Chondrocyte (in vitro differentiated cells): Measurements from ENCODE around the gene IMMP2L. TPM values are rescaled to one million over a fixed set of nuclear protein-coding genes. Genes with fewer than 3 reads are reported as not detected.

Source experiments
- DNase-seq: peaks from one replicate; pipeline ENCODE4 v3.0.0; 2021; ENCODE audit warnings: mixed read lengths, low spot score
- H3K27ac Mint-ChIP-seq: one replicate; pipeline ENCODE4 v1.8.0; 2021; ENCODE audit warnings: mild to moderate bottlenecking, moderate library complexity, mixed read lengths; ENCODE audit not compliant: unreplicated experiment
- H3K27me3 Mint-ChIP-seq: 2 replicates; pipeline ENCODE4 v1.8.0; 2021; ENCODE audit warnings: low read depth, mixed read lengths
- H3K36me3 Mint-ChIP-seq: 2 replicates; pipeline ENCODE4 v1.8.0; 2021; ENCODE audit warnings: low read depth, mixed read lengths
- H3K4me1 Mint-ChIP-seq: 2 replicates; pipeline ENCODE4 v1.8.0; 2021; ENCODE audit warnings: low read depth, mild to moderate bottlenecking, mixed read lengths
- H3K4me3 Mint-ChIP-seq: one replicate; pipeline ENCODE4 v1.8.0; 2021; ENCODE audit warnings: mild to moderate bottlenecking, moderate library complexity, mixed read lengths; ENCODE audit not compliant: unreplicated experiment
- H3K9me3 Mint-ChIP-seq: 2 replicates; pipeline ENCODE4 v1.8.0; 2021; ENCODE audit warnings: low read depth, mixed read lengths
- CTCF ChIP-seq: fragments of 200-600 bp; sonication (generic); IDR thresholded peaks from 2 replicates; pipeline ENCODE4 v1.5.0; 2021; ENCODE audit warnings: antibody characterized with exemption, mild to moderate bottlenecking, moderate library complexity
- total RNA-seq: library from RNA; stranded (reverse); gene quantifications from 3 replicates; pipeline ENCODE4 v1.2.1, GENCODE V29; 2021

Gene IMMP2L
- total RNA-seq, 1 donor from 2014 or later = 6.1 TPM

GRCh38 chr7:110885474-110885873 lies 676.8 kb downstream of the IMMP2L start:
- no peak overlapping the region for H3K4me3 Mint-ChIP-seq
- no peak overlapping the region for H3K27ac Mint-ChIP-seq
- H3K27me3 Mint-ChIP-seq = no peaks in the 10 kb centered on the region
- DNase-seq = no peak
- TF ChIP-seq CTCF = no peak
- no peaks in the 10 kb centered on the region for H3K9me3 Mint-ChIP-seq
- no peaks in the 10 kb centered on the region for H3K4me1 Mint-ChIP-seq
- H3K36me3 Mint-ChIP-seq = no peaks in the 10 kb centered on the region

GRCh38 chr7:110881721-110882120 lies 680.6 kb downstream of the IMMP2L start:
- Mint-ChIP-seq H3K4me3 (no peak overlapping the region), H3K27ac (no peak overlapping the region), H3K36me3 (no peaks in the 10 kb centered on the region), H3K9me3 (no peaks in the 10 kb centered on the region), H3K4me1 (peaks cover 5% of the 10 kb centered on the region), H3K27me3 (no peaks in the 10 kb centered on the region)
- no peak for DNase-seq
- TF ChIP-seq CTCF = no peak

- no peak overlapping the region for H3K4me3 Mint-ChIP-seq
- peaks cover 5% of the 10 kb centered on the region for H3K4me1 Mint-ChIP-seq
- no peak overlapping the region for H3K27ac Mint-ChIP-seq
- DNase-seq = no peak
- H3K27me3 Mint-ChIP-seq = no peaks in the 10 kb centered on the region
- H3K9me3 Mint-ChIP-seq = no peaks in the 10 kb centered on the region
- no peaks in the 10 kb centered on the region for H3K36me3 Mint-ChIP-seq
- TF ChIP-seq CTCF = no peak
Measured at GRCh38 chr7:110880971-110881370, 681.3 kb downstream of the IMMP2L start.

GRCh38 chr7:110877016-110877415 lies 685.3 kb downstream of the IMMP2L start:
- no peak for DNase-seq
- Mint-ChIP-seq H3K27me3 (no peaks in the 10 kb centered on the region), H3K4me1 (peaks cover 5% of the 10 kb centered on the region), H3K4me3 (no peak overlapping the region), H3K27ac (no peak overlapping the region), H3K9me3 (no peaks in the 10 kb centered on the region), H3K36me3 (no peaks in the 10 kb centered on the region)
- no peak for TF ChIP-seq CTCF

- Mint-ChIP-seq H3K27me3 (no peaks in the 10 kb centered on the region), H3K9me3 (no peaks in the 10 kb centered on the region), H3K4me3 (no peak overlapping the region)
Measured at GRCh38 chr7:110875346-110875745, 686.9 kb downstream of the IMMP2L start.

More at GRCh38 chr7:110875346-110875745, 686.9 kb downstream of the IMMP2L start:
- Mint-ChIP-seq H3K36me3 (no peaks in the 10 kb centered on the region), H3K27ac (no peak overlapping the region), H3K4me1 (peaks cover 5% of the 10 kb centered on the region)
- DNase-seq = no peak
- no peak for TF ChIP-seq CTCF
